Measurements from ENCODE around the gene LCMT1. TPM values are rescaled to one million over a fixed set of nuclear protein-coding genes. Genes with fewer than 3 reads are reported as not detected.

LCMT1 gene
- total and polyA plus RNA-seq, 9 of the 15 experiments (the other 6 are each of a cell fraction or from before 2014, with no cell fraction given) = 20.0 to 42.8 (median 32.3) TPM

DNA sequence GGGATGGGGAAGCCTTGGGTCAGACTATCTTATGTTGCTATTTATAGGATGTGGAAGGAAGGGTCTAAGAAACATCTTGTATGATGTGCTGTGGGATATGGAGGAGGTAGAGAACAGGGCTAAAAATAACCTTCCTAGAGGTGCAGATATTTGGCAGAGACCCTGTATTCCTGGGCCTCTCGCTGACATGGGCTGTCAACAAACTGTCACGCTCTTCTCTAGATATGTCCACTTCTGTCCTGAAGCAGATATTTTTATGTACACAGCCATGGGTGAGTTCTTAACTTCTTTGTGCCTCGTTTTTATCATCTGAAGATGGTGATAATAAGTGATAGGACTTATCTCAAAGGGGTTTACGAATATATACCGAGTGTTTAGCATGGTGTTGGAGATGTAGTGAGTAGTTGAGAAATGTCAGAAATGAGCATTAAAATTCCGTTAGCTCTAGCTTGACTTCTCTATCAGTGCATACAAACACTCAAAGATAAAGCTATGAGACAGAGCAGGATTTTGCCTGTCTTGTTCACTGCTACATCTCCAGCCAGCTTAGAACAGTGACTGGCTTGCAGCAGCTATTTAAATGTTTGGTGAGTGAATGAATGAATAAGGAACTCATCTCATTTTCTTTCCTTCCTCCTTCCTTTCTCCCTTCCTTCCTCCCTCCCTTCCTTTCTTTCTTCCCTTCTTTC is 102.3 kb downstream of the LCMT1 start (continued):
- TF ChIP-seq GATA2 (CRISPR knock-in tag; IDR thresholded peaks at IDR 0.05) (0 out of 2 replicates have a peak, but pooled peaks have one; percentile 30), HCFC1 (IDR thresholded peaks at IDR 0.05; ENCODE audit: low read depth, low read length) (no peak), ZFX (CRISPR knock-in tag; IDR thresholded peaks at IDR 0.05) (no peak), TCFL5 (CRISPR knock-in tag; conservative IDR thresholded peaks at IDR 0.05) (no peak), HDAC1 (IDR thresholded peaks at IDR 0.05) (peak in 1 of 2 experiments; percentile 61; a peak in 1 of 4 replicates), HDAC6 (IDR thresholded peaks at IDR 0.05; ENCODE audit: low read depth, low read length) (no peak), JUND (IDR thresholded peaks at IDR 0.05; ENCODE audit: borderline replicate concordance, low read depth, low read length) (no peak), JUND (tag; IDR thresholded peaks at IDR 0.05; ENCODE audit: borderline replicate concordance, low read depth, low read length) (peak; percentile 46; the same call in 2 of the 3 replicates), ZNF444 (CRISPR knock-in tag; IDR thresholded peaks at IDR 0.05) (no peak), RBM22 (IDR thresholded peaks at IDR 0.05; ENCODE audit: low read depth, low read length, poor library complexity, severe bottlenecking) (no peak), SRSF9 (IDR thresholded peaks at IDR 0.05; ENCODE audit: borderline replicate concordance, low read depth, low read length) (no peak), ESRRA (IDR thresholded peaks at IDR 0.05; ENCODE audit: borderline replicate concordance, low read depth) (no peak), NEUROD1 (IDR thresholded peaks at IDR 0.05; ENCODE audit: borderline replicate concordance, low read depth, low read length, partially characterized antibody) (no peak), MYBL2 (IDR thresholded peaks at IDR 0.05; ENCODE audit: low read depth) (no peak), MYBL2 (CRISPR knock-in tag; IDR thresholded peaks at IDR 0.05; ENCODE audit: borderline replicate concordance) (no peak), CBFA2T3 (IDR thresholded peaks at IDR 0.05) (peak; percentile 79), RFX5 (IDR thresholded peaks at IDR 0.05; ENCODE audit: low read depth, low read length) (no peak), HNRNPUL1 (IDR thresholded peaks at IDR 0.05; ENCODE audit: low read length) (no peak), CREB5 (CRISPR knock-in tag; IDR thresholded peaks at IDR 0.05) (no peak), SLC30A9 (CRISPR knock-in tag; IDR thresholded peaks at IDR 0.05) (no peak), NFXL1 (CRISPR knock-in tag; IDR thresholded peaks at IDR 0.05) (no peak), RHOXF2B (CRISPR knock-in tag; conservative IDR thresholded peaks at IDR 0.05) (no peak), THAP7 (CRISPR knock-in tag; IDR thresholded peaks at IDR 0.05) (no peak), KLF1 (tag; IDR thresholded peaks at IDR 0.05) (no peak), GABPB2 (CRISPR knock-in tag; conservative IDR thresholded peaks at IDR 0.05) (no peak), SAFB (IDR thresholded peaks at IDR 0.05; ENCODE audit: borderline replicate concordance, low read depth, low read length) (no peak), BRD4 (IDR thresholded peaks at IDR 0.05) (no peak), TAL1 (IDR thresholded peaks at IDR 0.05) (peak; percentile 62), ZBTB1 (CRISPR knock-in tag; IDR thresholded peaks at IDR 0.05; ENCODE audit: borderline replicate concordance, low read depth) (no peak), ARHGAP35 (IDR thresholded peaks at IDR 0.05; ENCODE audit: partially characterized antibody) (peak; percentile 65), RBM14 (IDR thresholded peaks at IDR 0.05; ENCODE audit: borderline replicate concordance, insufficient read depth, low read depth, low read length) (no peak)

Measured in K562 (cell line).